IMR-90 (cell line): Measurements from ENCODE around the gene RARRES2. TPM values are rescaled to one million over a fixed set of nuclear protein-coding genes. Genes with fewer than 3 reads are reported as not detected.

Experiments used
- ATAC-seq: fragments of 200-7000 bp; cut with Tn5 transposase; 2 replicates; pipeline ENCODE4 v1.9.1; 2020; ENCODE audit warnings: low read depth, mild to moderate bottlenecking, moderate library complexity
- BruUV-seq: library from RNA; stranded (reverse); fragments of 400-500 nt; replicated peaks from 2 replicates; lab custom pipeline; 2021; lab: Mats Ljungman, UMichigan
- CTCF ChIA-PET: fragments of 300-600 bp; formaldehyde crosslinking; extraction: SDS; loops from one replicate; lab custom pipeline; 2021; ENCODE audit warnings: antibody characterized with exemption; lab: Yijun Ruan, JAX
- POLR2A ChIA-PET: fragments of 300-600 bp; sonication (Branson Sonifier 250); formaldehyde crosslinking; loops from one replicate; lab custom pipeline; 2022; ENCODE audit warnings: antibody characterized with exemption; ENCODE audit not compliant: unreplicated experiment; lab: Charles Lee
- DNase-seq: peaks from one replicate; pipeline ENCODE4 v3.0.0; 2013
- H2AFZ ChIP-seq: replicated peaks from 2 replicates; pipeline ENCODE3; 2013; ENCODE audit warnings: low read length, mild to moderate bottlenecking; ENCODE audit not compliant: poor library complexity
- H2AK5ac ChIP-seq: 2 replicates; pipeline ENCODE4 v1.6.1; 2013; ENCODE audit warnings: low read depth, low read length, inconsistent platforms
- H2AK9ac ChIP-seq: replicated peaks from 2 replicates; pipeline ENCODE3; 2013; ENCODE audit warnings: mild to moderate bottlenecking, low read depth, low read length, moderate library complexity; ENCODE audit not compliant: poor library complexity
- H2BK120ac ChIP-seq: 2 replicates; pipeline ENCODE4 v1.6.1; 2013; ENCODE audit warnings: low read depth, low read length, inconsistent platforms
- H2BK15ac ChIP-seq: 3 replicates; pipeline ENCODE4 v1.6.1; 2013; ENCODE audit warnings: low read depth, low read length, inconsistent platforms
- H2BK20ac ChIP-seq: 2 replicates; pipeline ENCODE4 v1.6.1; 2013; ENCODE audit warnings: low read depth, mild to moderate bottlenecking, inconsistent platforms, low read length, moderate library complexity
- H2BK5ac ChIP-seq: 2 replicates; pipeline ENCODE4 v1.6.1; 2013; ENCODE audit warnings: mild to moderate bottlenecking, low read depth, low read length, inconsistent platforms; ENCODE audit not compliant: poor library complexity, severe bottlenecking
- H3K14ac ChIP-seq: replicated peaks from 2 replicates; pipeline ENCODE4 v1.6.1; 2013; ENCODE audit warnings: low read depth, low read length, inconsistent platforms
- H3K18ac ChIP-seq: 2 replicates; pipeline ENCODE4 v1.6.1; 2013; ENCODE audit warnings: low read depth, low read length, control low read depth
- H3K23ac ChIP-seq: 2 replicates; pipeline ENCODE4 v1.6.1; 2013; ENCODE audit warnings: low read depth, low read length, inconsistent platforms
- H3K27ac ChIP-seq: 2 replicates; pipeline ENCODE4 v1.5.1; 2013; ENCODE audit warnings: mild to moderate bottlenecking, control low read depth, low read length; ENCODE audit not compliant: insufficient read depth
- H3K27me3 ChIP-seq: 2 replicates; pipeline ENCODE4 v1.6.1; 2013; ENCODE audit warnings: low read length; ENCODE audit not compliant: control insufficient read depth, insufficient read depth
- H3K36me3 ChIP-seq: 2 replicates; pipeline ENCODE4 v1.6.1; 2013; ENCODE audit warnings: low read length, mixed read lengths; ENCODE audit not compliant: control insufficient read depth, insufficient read depth
- H3K4ac ChIP-seq: 2 replicates; pipeline ENCODE4 v1.6.1; 2013; ENCODE audit warnings: low read depth, low read length, inconsistent platforms
- H3K4me1 ChIP-seq: 2 replicates; pipeline ENCODE4 v1.6.1; 2013; ENCODE audit warnings: low read length, mixed read lengths; ENCODE audit not compliant: control insufficient read depth, insufficient read depth
- H3K4me2 ChIP-seq: 2 replicates; pipeline ENCODE4 v1.6.1; 2013; ENCODE audit warnings: low read depth, mild to moderate bottlenecking, control low read depth, low read length, moderate library complexity
- H3K4me3 ChIP-seq: 2 replicates; pipeline ENCODE4 v1.5.1; 2013; ENCODE audit warnings: low read depth, mild to moderate bottlenecking, control low read depth, low read length, moderate library complexity; ENCODE audit not compliant: insufficient read depth
- H3K56ac ChIP-seq: 2 replicates; pipeline ENCODE4 v1.6.1; 2013; ENCODE audit warnings: low read length, inconsistent platforms; ENCODE audit not compliant: insufficient read depth; ENCODE audit errors: extremely low read depth
- H3K79me1 ChIP-seq, 2 experiments: 2 replicates each; pipeline ENCODE4 v1.6.1; 2013; ENCODE audit warnings: low read length in 2 of 2, inconsistent platforms in 1 of 2, low read depth in 1 of 2
- H3K9ac ChIP-seq: 2 replicates; pipeline ENCODE4 v1.6.1; 2013; ENCODE audit warnings: low read depth, low read length, control low read depth
- H3K9me1 ChIP-seq: 2 replicates; pipeline ENCODE4 v1.6.1; 2013; ENCODE audit warnings: low read length, inconsistent platforms; ENCODE audit not compliant: insufficient read depth
- H3K9me3 ChIP-seq: 2 replicates; pipeline ENCODE4 v1.6.1; 2013; ENCODE audit warnings: low read length; ENCODE audit not compliant: control insufficient read depth, insufficient read depth
- H4K20me1 ChIP-seq: 2 replicates; pipeline ENCODE4 v1.6.1; 2013; ENCODE audit warnings: low read length, inconsistent platforms; ENCODE audit not compliant: insufficient read depth
- H4K5ac ChIP-seq: 2 replicates; pipeline ENCODE4 v1.6.1; 2013; ENCODE audit warnings: mild to moderate bottlenecking, low read depth, low read length, control low read depth
- H4K8ac ChIP-seq, 2 experiments: 2 replicates each; pipeline ENCODE4 v1.6.1; 2013; ENCODE audit warnings: low read depth in 2 of 2, low read length in 2 of 2, control low read depth in 1 of 2, inconsistent platforms in 1 of 2
- H4K91ac ChIP-seq: 2 replicates; pipeline ENCODE4 v1.6.1; 2013; ENCODE audit warnings: low read depth, low read length, inconsistent platforms; ENCODE audit not compliant: insufficient read depth
- BHLHE40 ChIP-seq: fragments of 150-350 bp; IDR thresholded peaks from 2 replicates; pipeline ENCODE4 v1.6.1; 2016; ENCODE audit warnings: mild to moderate bottlenecking, low read depth, low read length
- CHD1 ChIP-seq: IDR thresholded peaks from 2 replicates; pipeline ENCODE4 v1.6.1; 2012; ENCODE audit warnings: low read depth, low read length, improper control_type of control experiment
- CTCF ChIP-seq: conservative IDR thresholded peaks from 2 replicates; pipeline ENCODE4 v1.5.1; 2012; ENCODE audit warnings: mild to moderate bottlenecking, low read depth, low read length, improper control_type of control experiment
- ELK1 ChIP-seq: fragments of 150-350 bp; IDR thresholded peaks from 2 replicates; pipeline ENCODE4 v1.6.1; 2016; ENCODE audit warnings: low read depth, mild to moderate bottlenecking, low read length, moderate library complexity, borderline replicate concordance
- FOS ChIP-seq: fragments of 150-350 bp; IDR thresholded peaks from 2 replicates; pipeline ENCODE4 v1.6.1; 2016; ENCODE audit warnings: low read depth, low read length
- MAFK ChIP-seq: IDR thresholded peaks from 2 replicates; pipeline ENCODE4 v1.6.1; 2012; ENCODE audit warnings: low read depth, low read length, improper control_type of control experiment
- MXI1 ChIP-seq: IDR thresholded peaks from 2 replicates; pipeline ENCODE4 v1.6.1; 2012; ENCODE audit warnings: low read depth, mild to moderate bottlenecking, low read length, moderate library complexity, borderline replicate concordance
- NFE2L2 ChIP-seq: fragments of 150-350 bp; IDR thresholded peaks from 2 replicates; pipeline ENCODE4 v1.6.1; 2016; ENCODE audit warnings: low read depth, mild to moderate bottlenecking, low read length
- POLR2A ChIP-seq: IDR thresholded peaks from 2 replicates; pipeline ENCODE4 v1.6.1; 2012; ENCODE audit warnings: mild to moderate bottlenecking, low read depth, low read length
- RCOR1 ChIP-seq: IDR thresholded peaks from 2 replicates; pipeline ENCODE4 v1.6.1; 2012; ENCODE audit warnings: mild to moderate bottlenecking, low read length, improper control_type of control experiment; ENCODE audit not compliant: insufficient replicate concordance
- RFX5 ChIP-seq: IDR thresholded peaks from 2 replicates; pipeline ENCODE4 v1.8.0; 2012; ENCODE audit warnings: low read depth, mild to moderate bottlenecking, low read length, moderate library complexity
- USF2 ChIP-seq: fragments of 150-350 bp; IDR thresholded peaks from 2 replicates; pipeline ENCODE4 v1.6.1; 2017; ENCODE audit warnings: mild to moderate bottlenecking, antibody characterized with exemption, low read length, low read depth
- WGBS, 2 experiments: methylation state at CpG; one replicate each; pipeline versions ENCODE4 v1.1.5 to v1.1.7; 2013; ENCODE audit warnings: missing lambda C conversion rate in 2 of 2; ENCODE audit not compliant: insufficient read length in 1 of 2; ENCODE audit errors: extremely low coverage in 2 of 2; 5-methylcytosine and 5-hydroxymethylcytosine counted together
- dilution Hi-C: fragments of 300-500 bp; cut with HindIII; formaldehyde crosslinking; loops from one replicate; pipeline ENCODE4 v1.14.3; 2018; ENCODE audit warnings: low sequenced_read_pairs; ENCODE audit not compliant: unreplicated experiment
- in situ Hi-C: fragments of 300-500 bp; cut with MboI; formaldehyde crosslinking; loops from 3 replicates; pipeline ENCODE4 v1.14.3; 2019; ENCODE audit warnings: low sequenced_read_pairs, inconsistent platforms, mixed read lengths
- intact Hi-C: fragments of 100-400 bp; cut with micrococcal nuclease; formaldehyde crosslinking; loops from 2 replicates; pipeline ENCODE4 v1.10.0; 2022
- polyA plus RNA-seq, 3 experiments: library from polyadenylated mRNA; depleted of rRNA; stranded (reverse); fragments of >200 nt; gene quantifications; 2 replicates each; pipeline ENCODE4 v1.2.3, GENCODE V29; 2012; ENCODE audit warnings: low replicate concordance in 1 of 3
- total RNA-seq: library from RNA; depleted of rRNA; stranded (reverse); fragments of >200 nt; gene quantifications from 2 replicates; pipeline ENCODE4 v1.2.3, GENCODE V29; 2012

The RARRES2 gene
- total and polyA plus RNA-seq, 2 of the 4 experiments (the other 2 are of a cell fraction) = 1.6 TPM; not detected in 1

GRCh38 chr7:150363872-150364271, 22.4 kb upstream of the RARRES2 start:
- H4K91ac ChIP-seq = no peak overlapping the region
- H3K56ac ChIP-seq = no peak overlapping the region
- H3K18ac ChIP-seq = no peak overlapping the region
- WGBS, 2 experiments = 90% methylated on average over 3 of the region's 5 CpGs; no CpG with 5 or more reads in 1 of the 2 experiments
- H3K9ac ChIP-seq = no peak overlapping the region
- CTCF ChIA-PET = no interaction called here
- H2AFZ ChIP-seq = no peak overlapping the region
- no peaks in the 10 kb centered on the region for H3K36me3 ChIP-seq
- H2BK15ac ChIP-seq = no peak overlapping the region
- H4K20me1 ChIP-seq = no peaks in the 10 kb centered on the region
- no peak overlapping the region for H2BK20ac ChIP-seq
- no peak for DNase-seq
- H2BK120ac ChIP-seq = no peak overlapping the region
- H3K27me3 ChIP-seq = peaks cover 2% of the 10 kb centered on the region; the same call in 1 of the 2 replicates
- H2AK9ac ChIP-seq = no peak overlapping the region
- BruUV-seq = no TSS peak
- H3K4me3 ChIP-seq = no peak overlapping the region
- H3K4me1 ChIP-seq = peaks cover 2% of the 10 kb centered on the region; the same call in 1 of the 2 replicates
- ATAC-seq = no peak
- in situ Hi-C loops = no loop called here
- no peak overlapping the region for H4K8ac ChIP-seq
- dilution Hi-C loops = no loop called here
- H3K9me1 ChIP-seq = no peaks in the 10 kb centered on the region; the same call in 1 of the 2 replicates
- H2AK5ac ChIP-seq = no peak overlapping the region
- no peak overlapping the region for H2BK5ac ChIP-seq
- H3K27ac ChIP-seq = no peak overlapping the region
- no peak overlapping the region for H4K5ac ChIP-seq
- POLR2A ChIA-PET = no interaction called here
- H3K4ac ChIP-seq = no peak overlapping the region
- H3K79me1 ChIP-seq = no peaks in the 10 kb centered on the region; a peak in 1 of 4 replicates
- no peak overlapping the region for H3K23ac ChIP-seq
- H3K9me3 ChIP-seq = no peaks in the 10 kb centered on the region
- intact Hi-C loops = no loop called here
- no peak overlapping the region for H3K14ac ChIP-seq
- no peak overlapping the region for H3K4me2 ChIP-seq
- TF ChIP-seq NFE2L2 = no peak
- no peak for TF ChIP-seq RFX5
- no peak for TF ChIP-seq MXI1
- TF ChIP-seq RCOR1 = no peak
- no peak for TF ChIP-seq MAFK
- no peak for TF ChIP-seq ELK1
- TF ChIP-seq CTCF = no peak
- TF ChIP-seq BHLHE40 = no peak
- TF ChIP-seq POLR2A = no peak
- no peak for TF ChIP-seq CHD1
- no peak for TF ChIP-seq FOS
- no peak for TF ChIP-seq USF2
